HG02571 (cell line): ENCODE results near the gene RTN4RL1.

Experiments used
- ATAC-seq: cut with Tn5 transposase; IDR thresholded peaks from one replicate; pipeline ENCODE4 v1.9.1; 2021; ENCODE audit warnings: mild to moderate bottlenecking, moderate library complexity; ENCODE audit not compliant: unreplicated experiment

RTN4RL1 gene

GRCh38 chr17:2048805-2049204 lies 23.7 kb upstream of the RTN4RL1 start:
- no peak for ATAC-seq

- no peak for ATAC-seq
These were observed 22.5 kb upstream of the RTN4RL1 start for GRCh38 chr17:2047590-2047989.

- ATAC-seq: no peak
These were observed 19.2 kb upstream of the RTN4RL1 start for GRCh38 chr17:2044263-2044894.

GRCh38 chr17:2043785-2044184 lies 18.7 kb upstream of the RTN4RL1 start:
- no peak for ATAC-seq

- no peak for ATAC-seq
These were observed 17.8 kb upstream of the RTN4RL1 start for GRCh38 chr17:2042933-2043332.

- no peak for ATAC-seq
These were observed 17.3 kb upstream of the RTN4RL1 start for GRCh38 chr17:2042390-2042847.

- ATAC-seq: peak; percentile 90
These were observed 16.6 kb upstream of the RTN4RL1 start, which contains the start of gene OVCA2 for GRCh38 chr17:2041561-2042389. Gene OVCA2 (plus strand): TSS chr17:2042022. CDS start chr17:2042048, 26 bp downstream.

- no peak for ATAC-seq
These were observed 15.9 kb upstream of the RTN4RL1 start for GRCh38 chr17:2040942-2041560.

GRCh38 chr17:2040219-2040827 lies 15.2 kb upstream of the RTN4RL1 start:
- ATAC-seq: no peak

GRCh38 chr17:2037155-2037554 lies 12.0 kb upstream of the RTN4RL1 start:
- ATAC-seq: no peak

GRCh38 chr17:2035541-2036488 lies 10.7 kb upstream of the RTN4RL1 start:
- ATAC-seq: no peak

GRCh38 chr17:2034806-2035540 lies 9.8 kb upstream of the RTN4RL1 start:
- ATAC-seq: no peak

GRCh38 chr17:2034157-2034556 lies 9.0 kb upstream of the RTN4RL1 start:
- no peak for ATAC-seq

- no peak for ATAC-seq
These were observed 8.0 kb upstream of the RTN4RL1 start for GRCh38 chr17:2033153-2033552.

GRCh38 chr17:2030779-2031163 lies 5.6 kb upstream of the RTN4RL1 start:
- peak; percentile 8 for ATAC-seq

- peak; percentile 52 for ATAC-seq
These were observed 5.0 kb upstream of the RTN4RL1 start, which contains the start of gene DPH1 for GRCh38 chr17:2029911-2030778. Gene DPH1 (plus strand): TSS chr17:2030153. CDS start chr17:2030170, 17 bp downstream.

GRCh38 chr17:2028737-2029136 lies 3.6 kb upstream of the RTN4RL1 start:
- ATAC-seq: no peak

- no peak for ATAC-seq
These were observed 3.1 kb upstream of the RTN4RL1 start for GRCh38 chr17:2028234-2028614.
